ENCODE measurements around the gene TTC22. TPM values are rescaled to one million over a fixed set of nuclear protein-coding genes. Genes with fewer than 3 reads are reported as not detected.

Gene TTC22
- total RNA-seq, 1 experiment from 2014 or later: 0.59 TPM

DNA sequence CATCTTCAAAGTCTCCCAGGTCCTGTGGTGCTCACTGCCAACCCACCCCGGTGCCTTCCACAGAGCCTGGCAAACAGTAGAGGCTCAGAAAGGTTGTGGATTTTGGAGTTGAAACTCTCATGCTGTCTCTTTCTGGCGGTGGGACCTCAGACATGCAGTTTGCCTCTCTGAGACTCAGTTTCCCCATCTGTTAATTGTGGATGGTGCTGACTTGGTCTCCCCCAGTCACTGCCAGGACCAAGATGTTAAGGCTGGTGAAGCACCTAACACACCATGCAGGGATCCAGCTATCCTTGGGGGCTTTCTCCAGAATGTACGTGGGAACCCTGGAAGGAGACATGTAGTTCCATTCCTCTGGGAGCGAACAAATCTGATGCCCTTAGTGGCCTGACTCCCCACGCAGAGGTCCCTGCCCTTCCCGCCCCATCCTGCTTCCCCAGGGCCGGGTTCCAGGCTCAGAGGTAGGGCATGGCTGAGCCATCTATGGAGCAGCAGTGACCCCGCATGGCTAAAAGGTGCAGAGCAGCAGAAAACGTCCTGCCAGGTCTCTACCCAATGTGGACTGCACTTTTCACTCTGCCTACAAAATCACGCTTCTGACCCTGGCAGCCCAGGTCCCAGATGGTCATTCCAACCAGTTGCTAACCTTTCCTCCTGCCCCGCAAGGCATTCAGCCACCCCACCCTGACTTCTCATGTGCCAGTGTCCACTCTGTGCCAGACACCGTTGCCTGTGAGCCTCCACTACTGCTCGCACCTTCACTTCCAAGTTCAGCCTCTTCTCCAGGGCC lies 9.2 kb upstream of the TTC22 start:
- Histone ChIP-seq H3K79me1 (ENCODE audit: insufficient read depth, low read depth, low read length, poor library complexity, severe bottlenecking) (no peaks in the 10 kb centered on the region), H3K4me2 (ENCODE audit: insufficient read depth, insufficient read length, low read length) (no peak overlapping the region), H3K4me1 (ENCODE audit: insufficient read depth, low read length) (peaks cover 6% of the 10 kb centered on the region; the same call in 1 of the 2 replicates), H2AFZ (ENCODE audit: low read length) (no peak overlapping the region), H2BK15ac (ENCODE audit: low read depth, low read length) (no peak overlapping the region), H2BK120ac (ENCODE audit: low read depth, low read length, poor library complexity, severe bottlenecking) (no peak overlapping the region), H4K5ac (ENCODE audit: insufficient read length, low read depth, low read length) (no peak overlapping the region), H3K27me3 (ENCODE audit: insufficient read depth, low read length) (no peaks in the 10 kb centered on the region), H2AK5ac (ENCODE audit: insufficient read length, low read length) (no peak overlapping the region), H4K20me1 (ENCODE audit: control insufficient read depth, insufficient read depth, insufficient read length) (no peaks in the 10 kb centered on the region), H3K18ac (ENCODE audit: insufficient read length, low read depth, low read length) (no peak overlapping the region), H3K23ac (ENCODE audit: insufficient read length, low read depth, low read length) (no peak overlapping the region), H4K91ac (ENCODE audit: insufficient read length, low read depth, low read length) (no peak overlapping the region), H3K56ac (ENCODE audit: insufficient read length, low read depth, low read length) (no peak overlapping the region), H2BK20ac (ENCODE audit: low read depth, low read length, poor library complexity, severe bottlenecking) (no peak overlapping the region), H3K27ac (ENCODE audit: insufficient read length, low read depth, low read length) (no peak overlapping the region), H4K8ac (replicated peaks; ENCODE audit: insufficient read length, low read depth, low read length) (no peak overlapping the region), H3K4ac (ENCODE audit: low read depth, low read length) (no peak overlapping the region), H3K23me2 (ENCODE audit: insufficient read length, low read depth, low read length, poor library complexity, severe bottlenecking) (no peaks in the 10 kb centered on the region), H2BK5ac (ENCODE audit: insufficient read length, low read length) (no peak overlapping the region), H3K9me3 (ENCODE audit: control insufficient read depth, low read depth, low read length) (no peaks in the 10 kb centered on the region), H3T11ph (ENCODE audit: low read length) (no peak overlapping the region), H3K79me2 (ENCODE audit: insufficient read depth, low read length) (no peaks in the 10 kb centered on the region), H2BK12ac (ENCODE audit: insufficient read length, low read depth, low read length) (no peak overlapping the region), H3K9ac (ENCODE audit: extremely low read depth, insufficient read length, low read length) (no peak overlapping the region), H3K14ac (ENCODE audit: insufficient read depth, low read length) (no peak overlapping the region)
- Mint-ChIP-seq H3K4me3 (no peak overlapping the region), H3K27ac (no peak overlapping the region), H3K9me3 (no peaks in the 10 kb centered on the region), H3K4me1 (peaks cover 41 to 42% of the 10 kb centered on the region in 2 experiments), H3K36me3 (ENCODE audit: insufficient read depth in 1 of 3, low read depth in 3 of 3) (no peaks in the 10 kb centered on the region), H3K27me3 (ENCODE audit: low read depth) (peaks cover 27% of the 10 kb centered on the region)
- TF ChIP-seq, protein P1, sequence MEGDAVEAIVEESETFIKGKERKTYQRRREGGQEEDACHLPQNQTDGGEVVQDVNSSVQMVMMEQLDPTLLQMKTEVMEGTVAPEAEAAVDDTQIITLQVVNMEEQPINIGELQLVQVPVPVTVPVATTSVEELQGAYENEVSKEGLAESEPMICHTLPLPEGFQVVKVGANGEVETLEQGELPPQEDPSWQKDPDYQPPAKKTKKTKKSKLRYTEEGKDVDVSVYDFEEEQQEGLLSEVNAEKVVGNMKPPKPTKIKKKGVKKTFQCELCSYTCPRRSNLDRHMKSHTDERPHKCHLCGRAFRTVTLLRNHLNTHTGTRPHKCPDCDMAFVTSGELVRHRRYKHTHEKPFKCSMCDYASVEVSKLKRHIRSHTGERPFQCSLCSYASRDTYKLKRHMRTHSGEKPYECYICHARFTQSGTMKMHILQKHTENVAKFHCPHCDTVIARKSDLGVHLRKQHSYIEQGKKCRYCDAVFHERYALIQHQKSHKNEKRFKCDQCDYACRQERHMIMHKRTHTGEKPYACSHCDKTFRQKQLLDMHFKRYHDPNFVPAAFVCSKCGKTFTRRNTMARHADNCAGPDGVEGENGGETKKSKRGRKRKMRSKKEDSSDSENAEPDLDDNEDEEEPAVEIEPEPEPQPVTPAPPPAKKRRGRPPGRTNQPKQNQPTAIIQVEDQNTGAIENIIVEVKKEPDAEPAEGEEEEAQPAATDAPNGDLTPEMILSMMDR (conservative IDR thresholded peaks at IDR 0.05): peak; percentile 93
- WGBS (ENCODE audit: extremely low coverage, insufficient read length, low lambda C conversion rate): no CpG with 5 or more reads among the region's 13 CpGs
- peak; percentile 83 for DNase-seq
